Activated CD4-positive, alpha-beta T cell treated with anti-CD3 and anti-CD28 coated beads, Interleukin-2, Interleukin-4, amounts not matched to agents 100 ng/mL and 50 ng/mL, durations not matched to agents 16 hours and 8 hours (primary cell): ENCODE data around the gene PRPSAP2.
"Not testable (repeated sequence)": the region's sequence is repeated elsewhere in the genome, so short reads cannot be mapped to it uniquely, and the experiment has no call there.

Experiments
- DNase-seq: peaks from one replicate; pipeline ENCODE4 v3.0.0-alpha.2; 2020; ENCODE audit warnings: low spot score

Gene PRPSAP2

DNA sequence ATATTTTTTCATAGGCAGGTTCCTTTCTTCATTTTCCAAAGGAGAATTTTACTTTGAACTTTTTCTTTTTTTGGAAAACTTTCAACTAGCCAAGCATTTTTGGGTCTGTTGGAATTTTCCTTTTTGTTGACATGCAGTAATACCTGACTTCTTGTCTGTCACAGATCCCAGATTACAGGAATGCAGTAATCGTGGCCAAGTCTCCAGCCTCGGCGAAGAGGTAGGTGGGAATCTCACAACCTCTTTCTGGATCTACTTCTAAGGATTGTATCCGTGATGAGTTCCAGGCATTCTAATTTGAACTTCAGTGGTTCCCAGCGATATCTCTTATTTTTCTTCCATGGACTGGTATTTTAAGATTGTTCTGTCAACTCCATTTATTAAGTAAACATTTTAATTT, 31.7 kb downstream of the PRPSAP2 start:
- no peak for DNase-seq

DNA sequence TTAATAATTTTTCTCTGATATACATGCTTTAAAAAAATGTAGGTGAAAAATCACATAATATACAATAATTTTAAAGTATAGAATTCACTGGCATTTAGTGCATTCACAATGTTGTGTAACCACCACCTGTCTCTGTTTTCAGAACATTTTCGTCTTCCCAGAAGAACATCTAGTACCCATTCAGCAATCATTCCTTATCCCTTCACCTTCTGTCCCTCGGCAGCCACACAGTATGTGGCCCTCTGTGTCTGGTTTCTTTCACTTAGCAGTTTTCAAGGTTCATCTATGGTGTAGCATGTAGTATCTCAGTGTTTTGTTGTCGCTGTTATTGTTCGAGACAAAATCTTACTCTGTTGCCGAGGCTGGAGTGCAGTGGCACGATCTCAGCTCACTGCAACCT, 33.6 kb downstream of the PRPSAP2 start:
- DNase-seq, result no peak

DNA sequence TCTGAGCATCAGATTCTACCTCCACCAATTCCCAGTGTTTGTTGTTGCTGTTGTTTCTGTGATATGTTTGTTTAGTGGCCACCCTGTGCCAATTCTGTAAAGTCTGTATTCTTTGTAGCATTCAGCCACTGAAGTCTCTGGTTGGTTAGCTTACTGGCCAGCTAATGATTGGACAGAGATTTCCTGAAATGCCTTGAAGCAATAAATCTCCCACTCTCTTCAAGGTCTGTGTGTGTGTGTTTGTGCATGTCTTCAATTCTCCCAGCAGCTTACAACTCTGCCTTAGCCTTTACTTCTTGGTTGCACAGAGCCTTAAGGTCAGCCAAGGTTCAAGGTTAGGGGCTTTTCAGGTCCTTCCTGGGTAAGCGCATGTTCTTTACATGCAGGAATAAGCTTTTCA, 38.2 kb downstream of the PRPSAP2 start:
- DNase-seq, result no peak

DNA sequence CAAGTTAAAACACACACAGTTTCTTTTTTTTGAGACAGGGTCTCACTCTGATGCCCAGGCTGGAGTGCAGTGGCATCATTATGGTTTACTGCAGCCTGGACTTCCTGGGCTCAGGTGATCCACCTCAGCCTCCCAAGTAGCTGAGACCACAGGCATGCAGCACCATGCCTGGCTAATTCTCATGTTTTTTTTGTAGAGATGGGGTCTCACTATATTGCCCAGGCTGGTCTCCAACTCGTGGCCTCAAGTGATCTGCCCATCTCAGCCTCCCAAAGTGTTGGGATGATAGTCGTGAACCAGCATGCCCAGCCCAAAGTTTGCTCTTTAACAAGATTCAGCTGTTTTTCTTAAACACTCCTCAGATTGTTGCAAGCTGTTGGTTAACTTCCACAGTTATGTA, 39.0 kb downstream of the PRPSAP2 start:
- DNase-seq, result no peak

DNA sequence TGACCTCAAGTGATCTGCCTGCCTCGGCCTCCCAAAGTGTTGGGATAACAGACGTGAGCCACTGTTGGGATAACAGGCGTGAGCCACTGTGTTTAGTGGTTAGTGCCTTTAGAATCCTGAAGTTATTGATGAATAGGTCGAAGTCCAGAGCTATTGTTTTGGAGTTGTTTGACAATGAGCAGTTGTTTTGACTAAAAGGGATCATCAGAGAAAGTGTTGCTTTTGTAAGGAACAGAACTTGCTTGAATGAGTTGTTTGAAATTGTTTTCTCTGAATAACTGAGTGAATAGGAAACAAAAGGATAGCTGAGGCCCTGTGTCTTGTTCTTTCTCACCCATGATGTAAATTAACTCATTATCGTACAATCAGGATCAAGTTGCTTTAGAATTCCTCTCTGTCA, 46.6 kb downstream of the PRPSAP2 start:
- no peak for DNase-seq

GRCh38 chr17:18905226-18905625, 47.3 kb downstream of the PRPSAP2 start:
- no peak for DNase-seq

- DNase-seq, result no peak
Observed at GRCh38 chr17:18910326-18910725, 52.4 kb downstream of the PRPSAP2 start.

DNA sequence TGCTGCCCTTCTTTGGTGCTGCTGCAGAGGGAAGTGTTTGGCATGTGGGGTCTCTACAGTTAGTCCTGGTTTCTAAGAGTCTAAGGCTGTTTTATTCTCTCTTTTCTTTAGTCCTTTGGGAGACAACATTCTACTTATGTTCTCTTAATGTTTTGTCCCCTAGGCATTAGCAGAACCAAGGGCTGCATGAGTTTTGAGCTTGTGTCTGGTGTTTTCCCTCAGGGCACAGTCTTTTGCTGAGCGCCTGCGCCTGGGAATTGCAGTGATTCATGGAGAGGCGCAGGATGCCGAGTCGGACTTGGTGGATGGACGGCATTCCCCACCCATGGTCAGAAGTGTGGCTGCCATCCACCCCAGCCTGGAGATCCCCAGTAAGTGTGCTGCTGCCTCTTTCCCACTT, 53.0 kb downstream of the PRPSAP2 start:
- DNase-seq, result no peak

DNA sequence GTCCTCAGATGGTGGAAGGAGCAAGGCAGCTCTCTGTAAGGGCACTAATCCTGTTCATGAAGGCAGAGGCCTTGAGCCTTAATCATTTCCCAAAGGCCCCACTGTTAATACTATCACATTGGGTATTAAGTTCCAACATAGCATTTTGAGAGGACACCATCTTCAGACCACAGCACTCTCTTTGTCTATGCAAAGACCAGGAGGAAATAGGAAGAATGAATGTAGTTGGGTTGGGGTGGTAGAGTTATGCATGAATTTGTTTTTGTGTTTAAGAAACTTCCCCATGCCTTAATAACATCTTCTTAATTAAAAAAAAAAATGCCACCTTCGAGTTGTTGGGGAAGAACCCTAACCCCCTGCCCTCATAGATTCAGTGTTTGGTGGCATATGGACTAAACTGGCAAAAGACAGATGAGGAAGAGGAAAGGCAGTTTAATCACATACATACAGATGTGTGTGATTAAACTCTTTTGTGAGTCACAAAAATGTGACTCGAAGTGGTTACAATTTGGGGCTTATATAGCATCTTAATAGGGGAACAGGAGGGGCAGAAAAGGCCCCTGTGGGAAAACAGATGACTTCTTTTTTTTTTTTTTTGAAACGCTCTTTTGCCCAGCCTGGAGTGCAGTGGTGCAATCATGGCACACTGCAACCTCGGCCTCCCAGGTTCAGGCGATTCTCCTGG, 59.0 kb downstream of the PRPSAP2 start:
- no peak for DNase-seq

- no peak for DNase-seq
Observed at GRCh38 chr17:18917506-18918032, 59.6 kb downstream of the PRPSAP2 start.

GRCh38 chr17:18919963-18920362, 62.0 kb downstream of the PRPSAP2 start:
- no peak for DNase-seq

DNA sequence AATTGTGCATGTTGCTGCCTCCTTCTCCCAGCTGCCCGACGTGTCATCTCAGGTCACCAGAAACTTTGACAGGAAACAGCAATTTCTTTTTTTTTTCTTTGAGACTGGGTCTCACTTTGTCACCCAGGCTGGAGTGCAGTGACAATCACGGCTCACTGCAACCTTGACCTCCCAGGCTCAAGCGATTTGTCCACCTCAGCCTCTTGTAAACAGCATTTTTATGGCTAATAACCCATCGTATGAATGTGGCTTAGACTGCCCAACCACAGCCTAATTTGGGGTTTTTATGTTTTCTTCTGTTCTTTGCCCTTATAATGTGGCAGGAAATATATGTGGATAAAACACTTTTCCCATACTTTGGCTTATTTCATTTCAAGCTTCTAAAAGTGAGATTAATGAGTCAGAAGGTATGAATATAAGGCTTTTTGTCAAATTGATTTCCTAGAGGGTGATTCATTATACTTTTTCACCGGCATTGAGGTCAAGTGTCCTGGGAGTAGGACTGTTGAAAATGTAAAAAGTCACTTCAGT, 63.0 kb downstream of the PRPSAP2 start:
- peak; percentile 39 for DNase-seq

DNA sequence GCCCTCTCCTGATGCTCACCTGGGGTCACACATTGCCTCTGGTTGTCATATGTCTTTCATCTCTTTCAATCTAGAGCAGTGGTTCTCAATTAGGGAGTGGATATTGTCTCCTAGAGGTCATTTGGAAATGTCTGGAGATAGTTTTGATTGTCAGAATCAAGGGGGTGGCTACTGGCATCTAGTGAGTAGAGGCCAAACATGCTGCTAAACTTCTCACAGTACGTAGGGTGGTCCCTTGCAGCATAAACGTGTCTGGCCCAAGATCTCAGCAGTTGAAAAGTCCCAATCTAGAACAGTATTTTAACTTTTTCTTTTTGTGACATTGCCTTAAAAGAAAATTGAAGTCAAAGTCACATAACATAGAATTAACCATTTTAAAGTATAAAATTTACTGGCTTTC, 63.6 kb downstream of the PRPSAP2 start:
- DNase-seq, result no peak

GRCh38 chr17:18921912-18922451, 64.1 kb downstream of the PRPSAP2 start:
- peak; percentile 80 for DNase-seq

- DNase-seq, result not testable (repeated sequence)
Observed at GRCh38 chr17:18922596-18922995, 64.7 kb downstream of the PRPSAP2 start.

- no peak for DNase-seq
Observed at GRCh38 chr17:18925187-18925586, 67.3 kb downstream of the PRPSAP2 start.

DNA sequence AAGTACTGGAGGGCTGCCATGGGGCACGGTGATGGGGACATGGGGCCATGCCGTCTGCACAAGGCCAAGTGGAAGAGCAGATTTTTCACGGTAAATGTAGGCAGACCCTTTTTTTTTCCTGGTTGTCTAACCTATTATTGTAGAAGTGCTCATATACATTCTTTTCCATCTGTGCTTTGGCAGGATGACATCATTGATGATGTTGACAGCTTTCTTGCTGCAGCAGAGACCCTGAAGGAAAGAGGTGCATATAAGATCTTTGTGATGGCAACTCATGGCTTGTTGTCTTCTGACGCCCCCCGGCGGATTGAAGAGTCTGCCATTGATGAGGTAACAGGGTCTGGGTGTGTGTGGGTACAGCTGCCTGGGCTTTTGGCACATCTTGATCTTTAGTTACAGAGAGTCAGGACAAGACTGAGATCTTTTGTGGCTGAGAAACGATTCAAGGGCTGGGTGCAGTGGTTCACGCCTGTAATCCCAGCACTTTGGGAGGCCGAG, 70.7 kb downstream of the PRPSAP2 start:
- DNase-seq, result no peak

GRCh38 chr17:18932360-18933055, 74.6 kb downstream of the PRPSAP2 start:
- DNase-seq, result peak; percentile 13

DNA sequence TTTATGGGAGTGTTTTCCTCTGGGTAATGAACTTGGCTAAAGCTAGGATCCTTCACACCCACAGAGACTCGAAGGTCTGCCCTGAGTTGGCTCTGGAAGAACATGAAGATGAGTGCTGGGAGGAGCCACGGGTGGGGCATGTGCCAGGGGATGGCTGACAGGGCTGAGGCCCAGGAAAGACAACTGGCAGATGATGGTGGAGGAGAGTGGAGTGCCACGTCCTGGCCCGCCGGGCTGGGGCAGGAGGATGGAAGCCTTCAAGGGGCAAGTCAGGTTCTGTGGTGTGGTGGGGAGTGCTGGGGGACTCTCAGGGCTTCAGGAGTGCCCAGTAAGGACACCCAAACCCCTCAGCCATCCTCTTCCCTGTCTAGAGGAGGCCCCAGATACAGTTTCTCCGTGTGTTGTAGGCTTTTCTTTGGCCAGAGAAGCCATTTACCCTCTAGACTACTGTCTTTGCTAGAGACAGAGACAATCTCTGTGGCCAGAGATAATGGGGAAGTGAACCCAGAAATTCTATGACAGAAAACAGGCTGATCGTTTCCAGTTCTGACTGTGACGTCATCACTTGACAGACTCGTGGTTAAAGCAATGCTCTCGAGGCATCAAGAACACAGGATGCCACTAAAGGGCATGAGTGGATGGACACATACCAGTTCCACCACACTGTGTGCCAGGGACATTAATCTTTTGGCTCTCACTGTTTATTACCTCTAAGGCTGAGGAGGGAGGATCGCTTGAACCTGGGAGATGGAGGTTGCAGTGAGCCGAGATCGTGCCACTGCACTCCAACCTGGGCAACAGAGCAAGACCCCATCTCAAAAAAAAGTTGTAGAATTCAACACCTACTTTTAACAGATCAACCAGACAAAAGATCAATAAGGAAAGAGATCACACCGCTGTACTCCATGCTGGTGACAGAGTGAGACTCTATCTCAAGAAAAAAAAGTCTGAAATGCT, 75.4 kb downstream of the PRPSAP2 start:
- DNase-seq, result peak; percentile 31

DNA sequence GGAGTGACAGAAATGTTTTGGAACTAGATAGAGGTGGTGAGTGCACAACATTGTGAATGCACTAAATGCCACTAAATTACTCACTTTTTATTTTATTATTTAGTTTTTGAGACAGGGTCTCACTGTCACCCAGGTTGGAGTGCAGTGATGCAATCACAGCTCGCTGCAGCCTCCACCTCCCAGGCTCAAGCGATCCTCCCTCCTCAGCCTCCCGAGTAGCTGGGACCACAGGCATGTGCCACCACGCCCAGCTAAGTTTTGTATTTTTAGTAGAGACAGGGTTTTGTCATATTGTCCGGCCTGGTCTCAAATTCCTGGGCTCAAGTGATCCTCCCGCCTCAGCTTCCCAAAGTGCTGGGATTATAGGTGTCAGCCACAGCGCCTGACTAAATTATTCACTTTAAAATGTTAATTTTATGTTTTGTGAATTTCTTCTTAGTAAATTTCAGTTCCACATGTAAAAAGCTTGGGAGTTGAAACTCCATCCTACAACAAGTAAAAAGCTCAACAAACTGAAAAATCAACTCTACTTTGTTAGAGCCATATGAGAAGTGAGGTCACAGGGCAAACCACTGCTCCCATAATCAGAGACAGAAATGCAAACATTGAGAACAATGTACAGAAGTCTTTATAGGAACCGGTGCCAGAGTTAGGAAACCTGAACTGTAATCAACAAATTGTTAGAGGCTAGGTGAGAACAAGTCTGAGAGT, 80.2 kb downstream of the PRPSAP2 start:
- no peak for DNase-seq

DNA sequence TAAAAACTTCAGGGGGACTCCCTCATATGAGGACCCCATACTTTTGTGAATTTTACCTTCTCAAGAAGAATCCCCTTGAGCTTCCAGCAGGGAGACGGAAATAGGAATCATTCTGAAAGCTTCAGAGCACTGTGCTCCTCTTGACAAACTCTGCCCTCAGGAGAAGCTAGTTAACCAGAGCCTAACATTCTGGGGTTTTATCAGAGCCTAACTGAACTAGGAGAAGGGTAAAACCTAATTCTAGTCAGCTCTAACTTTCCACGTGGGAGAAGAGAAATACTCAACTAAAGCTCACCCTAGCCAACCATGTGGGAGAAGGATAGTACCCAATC, 80.7 kb downstream of the PRPSAP2 start:
- no peak for DNase-seq
